SK-N-SH (cell line): ENCODE data around the gene THBS3. TPM values are rescaled to one million over a fixed set of nuclear protein-coding genes. Genes with fewer than 3 reads are reported as not detected.
"Not testable (repeated sequence)": the region's sequence is repeated elsewhere in the genome, so short reads cannot be mapped to it uniquely, and the experiment has no call there.

Experiments used
- CTCF ChIA-PET: fragments of 300-600, 350-600 bp; formaldehyde crosslinking; extraction: SDS; loops from one replicate; lab custom pipeline; 2021; lab: Yijun Ruan, JAX
- POLR2A ChIA-PET: fragments of 350-600 bp; sonication (Branson Sonifier 250); formaldehyde crosslinking; extraction: SDS; loops from one replicate; lab custom pipeline; 2020; ENCODE audit warnings: antibody characterized with exemption, inconsistent platforms; lab: Yijun Ruan, JAX
- DNase-seq: peaks from one replicate; pipeline ENCODE4 v3.0.0; 2012
- H2AFZ ChIP-seq: fragments of 200-600 bp; sonication (generic); 2 replicates; pipeline ENCODE4 v1.8.1; 2016; ENCODE audit warnings: antibody characterized with exemption, mild to moderate bottlenecking, low read depth
- H3F3A ChIP-seq: fragments of 200-600 bp; sonication (generic); replicated peaks from 2 replicates; pipeline ENCODE3; 2016; ENCODE audit warnings: antibody characterized with exemption, mild to moderate bottlenecking; ENCODE audit not compliant: insufficient read depth
- H3K27ac ChIP-seq, 2 experiments: fragments of 200-500 bp in 1 of 2; fragments of 200-600 bp in 1 of 2; sonication (Bioruptor generic) in 1 of 2; sonication (generic), shearing (Covaris generic) in 1 of 2; 2 replicates each; pipeline versions ENCODE4 v1.5.1 to v1.6.1; 2014 to 2016; ENCODE audit warnings: low read depth in 2 of 2, inconsistent platforms in 1 of 2, low read length in 1 of 2, mild to moderate bottlenecking in 1 of 2, mixed read lengths in 1 of 2
- H3K27me3 ChIP-seq: fragments of 200-600 bp; sonication (generic), shearing (Covaris generic); 2 replicates; pipeline ENCODE4 v1.6.1; 2016; ENCODE audit warnings: mixed run types; ENCODE audit not compliant: insufficient read depth
- H3K36me3 ChIP-seq, 2 experiments: fragments of 200-500 bp in 1 of 2; fragments of 200-600 bp in 1 of 2; sonication (Bioruptor generic) in 1 of 2; sonication (generic) in 1 of 2; replicated peaks in 1 of 2; 2 replicates each; pipeline versions ENCODE3 to v1.5.1; 2014 to 2016; ENCODE audit warnings: low read length in 1 of 2, mild to moderate bottlenecking in 1 of 2; ENCODE audit not compliant: insufficient read depth in 2 of 2, control insufficient read depth in 1 of 2
- H3K4me1 ChIP-seq, 2 experiments: fragments of 200-500 bp in 1 of 2; fragments of 200-600 bp in 1 of 2; sonication (Bioruptor generic) in 1 of 2; sonication (generic), shearing (Covaris generic) in 1 of 2; 2 replicates each; pipeline versions ENCODE4 v1.5.1 to v1.6.1; 2014 to 2016; ENCODE audit warnings: low read depth in 1 of 2, low read length in 1 of 2, mixed run types in 1 of 2; ENCODE audit not compliant: insufficient read depth in 2 of 2, control insufficient read depth in 1 of 2
- H3K4me2 ChIP-seq: fragments of 200-600 bp; sonication (generic), shearing (Covaris generic); 2 replicates; pipeline ENCODE4 v1.6.1; 2017; ENCODE audit warnings: mixed run types
- H3K4me3 ChIP-seq, 2 experiments: fragments of 200-500 bp in 1 of 2; fragments of 200-600 bp in 1 of 2; sonication (Bioruptor generic) in 1 of 2; sonication (generic), shearing (Covaris generic) in 1 of 2; 2 replicates each; pipeline versions ENCODE4 v1.5.1 to v1.8.1; 2014 to 2016; ENCODE audit warnings: low read depth in 2 of 2, inconsistent platforms in 1 of 2, low read length in 1 of 2, mild to moderate bottlenecking in 1 of 2, mixed read lengths in 1 of 2, moderate library complexity in 1 of 2
- H3K79me2 ChIP-seq: fragments of 200-600 bp; sonication (generic); 2 replicates; pipeline ENCODE4 v1.8.1; 2017; ENCODE audit warnings: mild to moderate bottlenecking; ENCODE audit not compliant: insufficient read depth
- H3K9ac ChIP-seq: fragments of 200-600 bp; sonication (generic); 2 replicates; pipeline ENCODE4 v1.6.1; 2017; ENCODE audit warnings: mixed run types
- H3K9me2 ChIP-seq: fragments of 200-600 bp; sonication (generic); 2 replicates; pipeline ENCODE4 v1.6.1; 2017; ENCODE audit warnings: mixed run types
- H3K9me3 ChIP-seq: fragments of 200-600 bp; sonication (generic); 2 replicates; pipeline ENCODE4 v1.6.1; 2017; ENCODE audit warnings: mixed run types, mild to moderate bottlenecking, moderate library complexity
- H4K20me1 ChIP-seq: fragments of 200-600 bp; sonication (generic); 2 replicates; pipeline ENCODE4 v1.6.1; 2017; ENCODE audit warnings: mild to moderate bottlenecking, mixed run types; ENCODE audit not compliant: insufficient read depth
- CTCF ChIP-seq: fragments of 200-600 bp; sonication (generic); IDR thresholded peaks from 2 replicates; pipeline ENCODE4 v1.6.1; 2017; ENCODE audit warnings: antibody characterized with exemption, mild to moderate bottlenecking, moderate library complexity
- ELF1 ChIP-seq: IDR thresholded peaks from 2 replicates; pipeline ENCODE4 v1.4.0; 2012
- EZH2phosphoT487 ChIP-seq: fragments of 200-600 bp; sonication (generic); IDR thresholded peaks from 2 replicates; pipeline ENCODE4 v1.6.1; 2017; ENCODE audit warnings: low read depth, mixed run types, mild to moderate bottlenecking, antibody characterized with exemption, moderate library complexity, borderline replicate concordance
- FOXJ3 ChIP-seq: sonication (generic); formaldehyde crosslinking; IDR thresholded peaks from 2 replicates; pipeline ENCODE4 v1.5.1; 2020; ENCODE audit warnings: mild to moderate bottlenecking, missing genetic modification reagents
- GATA2 ChIP-seq: sonication (generic); formaldehyde crosslinking; IDR thresholded peaks from 2 replicates; pipeline ENCODE4 v1.5.0; 2020; ENCODE audit warnings: mild to moderate bottlenecking, missing genetic modification reagents
- JUND ChIP-seq: IDR thresholded peaks from 2 replicates; pipeline ENCODE4 v1.4.0; 2012
- MXI1 ChIP-seq: IDR thresholded peaks from 2 replicates; pipeline ENCODE4 v1.6.1; 2012; ENCODE audit warnings: mild to moderate bottlenecking, low read depth, low read length, improper control_type of control experiment
- RAD21 ChIP-seq: IDR thresholded peaks from 2 replicates; pipeline ENCODE4 v1.6.1; 2012; ENCODE audit warnings: mild to moderate bottlenecking, low read length
- RFX5 ChIP-seq: IDR thresholded peaks from 2 replicates; pipeline ENCODE4 v1.6.1; 2012; ENCODE audit warnings: mild to moderate bottlenecking, improper control_type of control experiment, low read length
- TEAD4 ChIP-seq: IDR thresholded peaks from 2 replicates; pipeline ENCODE4 v1.4.0; 2012; ENCODE audit warnings: mild to moderate bottlenecking, borderline replicate concordance; ENCODE audit not compliant: insufficient read depth
- USF1 ChIP-seq: IDR thresholded peaks from 2 replicates; pipeline ENCODE4 v1.4.0; 2012; ENCODE audit warnings: low read depth, borderline replicate concordance
- YY1 ChIP-seq: IDR thresholded peaks from 2 replicates; pipeline ENCODE4 v1.4.0; 2012; ENCODE audit warnings: low read depth, mild to moderate bottlenecking
- WGBS: methylation state at CpG from one replicate; pipeline ENCODE4 v1.1.6; 2017; ENCODE audit warnings: low lambda C conversion rate; 5-methylcytosine and 5-hydroxymethylcytosine counted together
- polyA plus RNA-seq, 3 experiments: library from polyadenylated mRNA; depleted of rRNA; stranded (reverse); fragments of >200 nt; gene quantifications; 2 replicates each; pipeline ENCODE4 v1.2.3, GENCODE V29; 2012
- TF ChIP-seq, protein P1 (sequence below): IDR thresholded peaks from 2 replicates; pipeline ENCODE4 v1.6.1; 2012; ENCODE audit warnings: mild to moderate bottlenecking, low read depth, low read length, moderate library complexity

THBS3 gene
- polyA plus RNA-seq, 1 of the 3 experiments (the other 2 are of a cell fraction): 124 TPM

DNA sequence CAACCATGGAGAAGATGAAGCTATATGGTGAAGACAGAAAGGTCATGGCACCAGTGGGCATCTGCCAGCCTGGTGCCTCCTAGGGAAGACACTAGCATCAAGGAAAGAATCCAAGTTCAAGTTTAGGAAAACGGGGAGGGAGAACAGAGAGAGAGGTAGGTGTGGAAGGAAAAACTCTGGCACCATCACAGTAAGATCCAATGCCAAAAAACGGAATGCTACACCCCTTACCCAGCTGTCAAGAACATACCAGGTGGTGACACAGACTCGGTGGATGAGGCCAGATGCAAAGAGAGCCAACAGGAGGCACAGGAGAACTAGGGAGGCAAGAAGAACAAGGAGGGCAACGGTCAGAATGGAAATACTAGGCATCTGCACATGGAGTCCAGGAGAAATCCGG lies 38.2 kb downstream of the THBS3 start (continued):
- no peak for TF ChIP-seq TEAD4
- TF ChIP-seq, all 33 proteins: peak for 0

DNA sequence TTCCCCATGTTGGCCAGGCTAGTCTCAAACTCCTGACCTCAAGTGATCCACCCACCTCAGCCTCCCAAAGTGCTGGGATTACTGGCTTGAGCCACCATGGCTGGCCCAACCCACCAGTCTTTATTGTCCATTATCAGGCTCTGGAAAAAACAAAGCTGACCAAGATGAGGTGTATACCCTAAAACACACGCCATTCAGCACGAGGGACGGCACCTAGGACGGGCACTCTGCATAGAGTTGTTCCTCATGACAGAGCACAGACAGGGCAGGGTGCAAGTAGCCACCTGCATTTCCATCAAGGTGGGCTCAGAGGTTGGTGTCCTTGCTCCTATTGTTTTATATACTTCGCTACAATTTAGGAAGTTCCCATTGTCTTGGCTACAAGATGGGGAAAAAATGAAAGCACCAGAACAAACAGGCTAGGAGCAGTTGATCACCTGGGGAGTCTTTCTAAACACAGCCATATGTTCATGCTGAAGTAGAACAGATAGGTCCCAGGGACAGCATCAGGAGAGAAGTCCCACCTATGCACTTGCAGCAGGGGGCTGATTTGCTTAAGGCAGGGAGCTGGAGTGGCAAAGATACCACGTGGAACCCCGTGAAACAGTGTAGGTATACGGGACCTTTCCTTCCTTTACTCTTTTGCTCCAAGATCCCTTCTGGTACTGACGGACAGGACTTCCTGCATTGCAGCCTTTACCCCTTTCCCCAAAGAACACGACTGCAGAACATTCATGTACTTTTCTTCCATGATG lies 39.1 kb downstream of the THBS3 start:
- DNase-seq: no peak
- Histone ChIP-seq H3K27ac (no peak overlapping the region), H3K79me2 (peaks cover 29% of the 10 kb centered on the region), H4K20me1 (no peaks in the 10 kb centered on the region), H2AFZ (no peak overlapping the region), H3K4me1 (peaks cover 0 to 16% of the 10 kb centered on the region in 2 experiments; a peak in 3 of 4 replicates), H3F3A (peaks cover 36% of the 10 kb centered on the region), H3K9me3 (no peaks in the 10 kb centered on the region), H3K9me2 (no peaks in the 10 kb centered on the region), H3K36me3 (peaks cover 16% of the 10 kb centered on the region in 2 experiments), H3K27me3 (no peaks in the 10 kb centered on the region), H3K9ac (no peak overlapping the region), H3K4me3 (no peak overlapping the region), H3K4me2 (no peak overlapping the region)
- ChIA-PET POLR2A (interaction anchor here (1.5 to 1.7 kb wide), 2 partner anchors 33 to 77 kb away, joined by 5 to 6 read pairs; partner anchors contain the start of gene SLC50A1), CTCF (interaction anchor here (1.0 to 14.8 kb wide), 34 partner anchors 9 to 157 kb away, joined by 3 to 496 read pairs (median 6); partner anchors contain the start of genes ADAM15, DPM3, EFNA1 and SLC50A1)
- WGBS: 91% methylated on average over 9 of the region's 10 CpGs
- TF ChIP-seq RFX5: no peak
- TF ChIP-seq YY1: no peak
- TF ChIP-seq RAD21: no peak
- no peak for TF ChIP-seq USF1
- TF ChIP-seq CTCF: no peak
- no peak for TF ChIP-seq MXI1
- TF ChIP-seq, protein P1, sequence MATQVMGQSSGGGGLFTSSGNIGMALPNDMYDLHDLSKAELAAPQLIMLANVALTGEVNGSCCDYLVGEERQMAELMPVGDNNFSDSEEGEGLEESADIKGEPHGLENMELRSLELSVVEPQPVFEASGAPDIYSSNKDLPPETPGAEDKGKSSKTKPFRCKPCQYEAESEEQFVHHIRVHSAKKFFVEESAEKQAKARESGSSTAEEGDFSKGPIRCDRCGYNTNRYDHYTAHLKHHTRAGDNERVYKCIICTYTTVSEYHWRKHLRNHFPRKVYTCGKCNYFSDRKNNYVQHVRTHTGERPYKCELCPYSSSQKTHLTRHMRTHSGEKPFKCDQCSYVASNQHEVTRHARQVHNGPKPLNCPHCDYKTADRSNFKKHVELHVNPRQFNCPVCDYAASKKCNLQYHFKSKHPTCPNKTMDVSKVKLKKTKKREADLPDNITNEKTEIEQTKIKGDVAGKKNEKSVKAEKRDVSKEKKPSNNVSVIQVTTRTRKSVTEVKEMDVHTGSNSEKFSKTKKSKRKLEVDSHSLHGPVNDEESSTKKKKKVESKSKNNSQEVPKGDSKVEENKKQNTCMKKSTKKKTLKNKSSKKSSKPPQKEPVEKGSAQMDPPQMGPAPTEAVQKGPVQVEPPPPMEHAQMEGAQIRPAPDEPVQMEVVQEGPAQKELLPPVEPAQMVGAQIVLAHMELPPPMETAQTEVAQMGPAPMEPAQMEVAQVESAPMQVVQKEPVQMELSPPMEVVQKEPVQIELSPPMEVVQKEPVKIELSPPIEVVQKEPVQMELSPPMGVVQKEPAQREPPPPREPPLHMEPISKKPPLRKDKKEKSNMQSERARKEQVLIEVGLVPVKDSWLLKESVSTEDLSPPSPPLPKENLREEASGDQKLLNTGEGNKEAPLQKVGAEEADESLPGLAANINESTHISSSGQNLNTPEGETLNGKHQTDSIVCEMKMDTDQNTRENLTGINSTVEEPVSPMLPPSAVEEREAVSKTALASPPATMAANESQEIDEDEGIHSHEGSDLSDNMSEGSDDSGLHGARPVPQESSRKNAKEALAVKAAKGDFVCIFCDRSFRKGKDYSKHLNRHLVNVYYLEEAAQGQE: no peak
- TF ChIP-seq ELF1: no peak
- no peak for TF ChIP-seq EZH2phosphoT487
- no peak for TF ChIP-seq GATA2 (CRISPR knock-in tag)
- TF ChIP-seq JUND: no peak
- TF ChIP-seq FOXJ3: no peak

GRCh38 chr1:155168105-155168445 lies 39.6 kb downstream of the THBS3 start:
- H3K4me1 ChIP-seq: peaks cover 0 to 13% of the 10 kb centered on the region in 2 experiments; a peak in 3 of 4 replicates
- H3K9me3 ChIP-seq, H3K4me2 ChIP-seq, H3K9me2 ChIP-seq, H3K9ac ChIP-seq, H2AFZ ChIP-seq, H3K27ac ChIP-seq, H3K27me3 ChIP-seq, H4K20me1 ChIP-seq, DNase-seq: not testable (repeated sequence)
- 48% methylated on average over 4 of the region's 4 CpGs for WGBS
- peaks cover 32% of the 10 kb centered on the region for H3F3A ChIP-seq
- peak overlapping the region in 1 of 2 experiments; percentile 36; a peak in 1 of 4 replicates for H3K4me3 ChIP-seq
- CTCF ChIA-PET: interaction anchor here (0.6 to 14.8 kb wide), 39 partner anchors 9 to 201 kb away, joined by 3 to 496 read pairs (median 5); partner anchors contain the start of genes ADAM15, DPM3, EFNA1 and SLC50A1
- H3K79me2 ChIP-seq: peaks cover 29% of the 10 kb centered on the region
- POLR2A ChIA-PET: interaction anchor here (0.7 to 1.7 kb wide), 4 partner anchors 33 to 198 kb away, joined by 3 to 6 read pairs (median 4); partner anchors contain the start of genes SHC1 and SLC50A1
- H3K36me3 ChIP-seq: peaks cover 16% of the 10 kb centered on the region in 2 experiments
